Amygdala (tissue), 56 donors: ENCODE results near the gene SYT6.
"Not testable (repeated sequence)": the region's sequence is repeated elsewhere in the genome, so short reads cannot be mapped to it uniquely, and the experiment has no call there.

Source experiments
- DNase-seq, 56 donors: peaks; one replicate each; lab custom pipeline; 2025; lab: John Stamatoyannopoulos, UW

Gene SYT6

GRCh38 chr1:114078116-114078515, 75.6 kb downstream of the SYT6 start:
- DNase-seq = no peak

DNA sequence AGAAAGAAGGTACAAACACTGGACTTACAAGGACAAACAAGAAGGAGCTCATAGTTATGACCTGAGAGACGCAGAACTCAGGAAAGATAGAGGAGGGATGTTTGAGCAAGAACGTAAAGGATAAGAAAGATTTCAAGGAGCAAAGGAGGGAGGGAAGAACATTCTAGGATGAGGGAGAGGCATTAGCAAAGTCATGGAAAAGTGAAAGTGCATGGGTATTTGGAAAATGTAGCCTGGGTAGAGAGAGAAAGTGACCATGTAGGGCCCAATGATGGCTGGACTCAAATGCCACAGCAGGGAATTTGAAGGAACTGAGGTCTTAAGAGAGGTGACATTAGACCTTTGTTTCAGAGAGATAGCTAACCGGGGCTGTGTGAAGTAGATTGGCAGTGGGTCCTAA, 76.5 kb downstream of the SYT6 start:
- no peak for DNase-seq

DNA sequence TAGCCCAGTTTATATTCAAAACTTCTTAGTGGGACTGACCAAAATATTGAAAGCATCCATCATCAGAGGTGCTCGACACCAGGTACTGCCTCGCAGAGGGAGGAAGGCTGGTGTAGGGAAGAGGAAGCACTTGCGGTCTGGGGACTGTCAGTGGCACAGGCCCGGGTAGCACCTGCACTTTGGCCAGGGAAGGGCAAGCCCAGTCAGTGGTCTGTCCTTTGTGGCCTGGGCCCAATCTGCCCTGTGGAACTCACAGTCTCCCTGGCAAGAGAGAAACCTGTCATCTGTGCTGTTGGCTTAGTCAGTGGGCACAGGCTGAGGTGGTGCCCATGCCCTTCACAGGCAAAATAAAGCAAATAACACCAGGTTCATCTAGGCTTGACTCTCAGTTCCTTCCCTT, 77.4 kb downstream of the SYT6 start:
- no peak for DNase-seq

DNA sequence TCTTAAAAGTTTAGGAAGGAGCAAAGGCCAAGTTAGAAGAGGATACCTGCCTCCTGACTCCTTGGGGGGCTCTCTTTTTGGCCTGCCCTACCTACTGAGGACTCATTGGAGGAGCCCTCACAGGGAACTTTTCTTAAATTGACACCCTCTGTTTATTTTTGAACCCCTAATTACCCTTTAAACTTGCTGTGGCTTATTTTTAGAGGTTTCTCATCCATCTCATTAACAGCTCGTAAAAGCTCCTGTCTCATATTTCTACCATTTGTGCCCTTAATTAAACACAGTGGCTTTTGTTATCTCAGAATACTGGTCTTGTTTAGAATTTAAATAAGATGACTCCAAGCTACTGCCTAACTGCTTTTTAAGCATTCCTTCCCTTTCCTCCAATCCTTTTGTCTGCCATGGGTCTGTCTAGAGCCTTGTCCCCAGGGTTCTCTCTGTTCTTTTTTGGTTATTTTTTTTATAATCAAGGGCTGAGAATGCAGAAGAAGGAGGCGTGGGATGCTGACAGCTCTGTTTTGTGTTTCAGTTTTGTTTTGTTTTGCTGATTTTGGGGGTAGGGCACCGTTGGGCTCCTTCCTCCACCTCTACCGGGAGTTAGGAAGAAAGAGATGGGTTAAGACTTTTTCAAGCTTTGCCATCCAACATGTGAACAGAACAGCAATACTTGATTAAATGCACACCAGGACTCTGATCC, 78.0 kb downstream of the SYT6 start:
- no peak for DNase-seq

DNA sequence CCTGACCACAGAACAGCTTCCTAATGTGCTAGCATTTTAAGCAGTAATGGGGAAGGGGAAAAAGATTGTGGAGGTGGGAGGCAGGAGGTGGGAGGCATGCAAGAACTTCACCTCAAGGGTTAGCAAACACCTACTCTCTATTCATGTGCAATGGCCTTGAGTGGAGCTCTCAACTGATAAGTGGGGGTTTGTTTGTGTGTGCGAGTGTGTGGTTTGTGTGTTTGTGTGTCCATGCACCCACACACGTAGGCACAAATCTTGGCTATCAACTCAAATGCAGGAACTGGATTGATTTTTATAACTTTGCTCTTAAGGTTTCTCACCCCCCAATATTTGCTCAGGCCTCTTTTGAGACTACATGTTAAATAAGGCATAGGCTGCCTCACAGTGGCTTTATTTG, 78.6 kb downstream of the SYT6 start:
- no peak for DNase-seq

GRCh38 chr1:114072246-114072645, 81.4 kb downstream of the SYT6 start:
- DNase-seq = no peak

DNA sequence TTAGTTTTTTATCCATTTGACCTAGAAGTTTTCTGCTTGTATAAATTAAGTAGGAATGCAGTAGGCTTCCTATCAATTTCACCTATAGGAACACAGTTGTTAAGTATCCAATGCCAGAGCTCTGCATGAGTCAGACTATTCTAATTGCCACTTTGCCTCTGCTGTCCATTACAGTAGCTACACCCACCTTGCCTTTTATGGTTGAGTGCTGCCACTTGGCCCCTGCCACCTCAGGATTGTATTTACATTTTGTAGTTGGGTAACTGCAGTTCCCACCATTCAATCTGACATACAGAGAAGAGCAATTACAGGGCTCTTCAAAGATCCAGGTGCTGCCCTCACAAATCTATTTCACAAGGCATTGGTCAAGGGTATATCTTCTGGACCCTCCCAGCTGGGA, 83.9 kb downstream of the SYT6 start:
- DNase-seq = not testable (repeated sequence)

- DNase-seq = not testable (repeated sequence)
These were observed 85.0 kb downstream of the SYT6 start for GRCh38 chr1:114068684-114069083.

- DNase-seq = peak in 1 of 56 donors; percentile 17
These were observed 88.0 kb downstream of the SYT6 start for GRCh38 chr1:114065671-114066070.

DNA sequence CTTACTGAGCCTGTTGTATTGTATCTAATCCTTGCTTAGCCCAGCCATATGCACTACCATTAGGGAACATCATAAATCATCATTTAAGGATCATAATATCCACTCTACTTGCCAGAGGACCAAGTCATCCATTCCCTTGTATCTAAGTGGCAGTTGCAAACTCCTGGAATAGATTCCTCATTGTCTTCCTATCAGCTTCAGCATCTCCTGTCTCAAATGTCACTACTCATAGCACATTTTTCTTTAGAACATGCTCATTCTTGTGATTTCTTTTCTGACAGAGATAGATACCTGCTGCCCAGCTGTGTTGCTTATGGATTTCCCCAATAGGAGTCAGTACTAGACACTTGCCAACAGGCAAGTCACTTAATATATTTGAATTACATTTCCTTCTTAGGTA, 90.1 kb downstream of the SYT6 start:
- no peak for DNase-seq

DNA sequence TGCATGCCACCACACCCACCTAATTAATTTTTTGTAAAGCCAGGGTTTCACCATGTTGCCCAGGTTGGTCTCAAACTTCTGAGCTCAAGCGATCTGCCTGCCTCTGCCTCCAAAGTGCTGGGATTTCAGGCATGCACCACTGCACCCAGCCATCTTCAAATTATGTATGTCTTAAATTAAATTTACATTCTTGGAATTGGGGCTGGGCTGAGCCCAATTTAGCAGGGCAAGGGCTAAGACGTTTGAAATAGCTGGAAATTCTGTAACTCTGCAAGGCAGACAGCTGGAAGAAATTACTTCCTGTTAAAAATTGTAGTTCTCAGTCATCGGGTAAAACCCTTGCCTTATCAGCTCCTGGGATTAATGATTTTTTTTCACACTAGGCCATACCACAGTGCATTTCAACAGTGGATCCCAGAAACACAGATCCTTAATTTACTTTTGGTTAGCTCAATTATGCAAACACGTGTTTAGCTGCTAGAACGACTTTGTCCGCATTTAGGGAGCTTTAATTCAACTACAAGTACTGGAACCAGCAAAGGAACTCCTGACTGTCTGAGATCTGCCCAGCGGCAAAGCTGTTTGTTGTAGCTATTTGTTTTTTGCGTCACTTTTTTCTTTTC, 91.1 kb downstream of the SYT6 start:
- no peak for DNase-seq

- DNase-seq = no peak
These were observed 92.4 kb downstream of the SYT6 start for GRCh38 chr1:114061121-114061830.

- not testable (repeated sequence) for DNase-seq
These were observed 95.4 kb downstream of the SYT6 start for GRCh38 chr1:114058236-114058635.

DNA sequence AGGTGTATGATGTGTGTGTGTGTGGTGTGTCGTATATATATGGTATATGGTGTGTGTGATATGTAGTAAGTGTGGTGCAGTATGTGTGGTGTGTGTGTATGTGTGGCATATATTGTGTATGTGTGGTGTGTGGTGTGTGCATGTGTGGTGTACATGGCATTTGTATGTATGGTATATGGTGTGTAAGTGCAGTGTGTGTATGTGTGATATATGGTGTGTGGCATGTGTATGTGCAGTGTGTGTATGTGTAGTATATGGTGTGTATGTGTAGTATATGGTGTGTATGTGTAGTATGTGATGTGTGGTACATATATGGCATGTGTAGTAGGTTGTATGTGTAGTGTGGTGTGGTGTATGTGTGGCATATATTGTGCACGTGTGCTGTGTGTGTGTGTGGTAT, 99.5 kb downstream of the SYT6 start:
- no peak for DNase-seq

- no peak for DNase-seq
These were observed 105.4 kb downstream of the SYT6 start for GRCh38 chr1:114048232-114048631.

GRCh38 chr1:114043548-114043947, 110.1 kb downstream of the SYT6 start:
- DNase-seq = no peak

DNA sequence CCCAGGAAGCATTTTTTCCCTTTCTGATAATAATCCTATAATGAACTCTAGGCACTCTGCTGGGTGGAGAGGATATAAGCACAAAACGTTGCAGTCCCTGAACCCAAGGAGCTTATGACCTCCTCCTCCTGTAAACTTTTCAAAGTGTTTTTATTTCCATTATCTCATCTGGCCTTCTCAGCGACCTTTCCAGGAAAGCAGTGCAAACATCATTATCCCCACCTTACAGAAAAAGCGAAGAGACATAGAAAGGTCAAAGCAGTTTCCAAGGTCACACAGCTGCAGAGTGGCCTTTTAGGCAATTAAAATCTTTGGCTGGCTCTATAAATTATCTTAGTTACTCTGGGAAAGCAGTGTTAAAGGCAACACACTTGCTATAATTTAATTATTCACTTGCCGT, 110.6 kb downstream of the SYT6 start:
- DNase-seq = no peak

DNA sequence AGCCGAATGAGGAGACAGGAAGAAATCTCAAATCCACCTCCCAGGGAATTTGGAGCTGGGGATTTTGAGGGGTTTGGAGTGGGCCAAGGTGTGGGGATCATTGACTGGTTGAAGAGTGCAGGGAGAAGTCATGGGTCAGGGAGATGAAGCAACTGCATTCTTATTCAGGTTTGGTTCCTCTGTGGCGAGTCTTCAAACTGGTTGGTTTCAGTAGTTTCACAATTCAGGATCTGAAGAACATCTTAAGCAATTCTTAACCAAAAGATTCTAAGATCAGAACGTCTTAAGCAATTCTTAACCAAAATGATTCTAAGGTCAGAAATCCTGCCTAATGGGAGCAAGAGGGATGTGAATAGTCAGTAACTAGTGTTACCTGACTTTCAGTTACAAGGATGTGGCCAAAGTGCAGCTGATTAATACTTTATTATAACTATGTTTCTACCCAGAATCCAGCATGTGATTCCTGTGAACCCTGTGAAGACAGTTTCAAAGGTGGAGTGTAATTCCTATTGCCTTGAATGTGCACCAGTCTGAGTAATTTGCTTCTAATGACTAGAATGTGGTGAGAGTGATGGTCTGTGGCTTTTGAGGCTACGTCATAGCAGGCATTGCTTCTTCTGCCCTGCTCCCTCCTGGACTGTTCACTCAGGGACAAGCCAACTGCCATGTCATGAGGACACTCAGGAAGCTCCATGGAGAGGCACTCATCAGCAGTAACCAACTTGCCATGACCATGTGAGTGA, 113.2 kb downstream of the SYT6 start:
- DNase-seq = peak in 2 of 56 donors; percentile 2 to 3
